GM18520 (cell line): ENCODE results near the gene GJA3.

Source experiments
- ATAC-seq: cut with Tn5 transposase; IDR thresholded peaks from one replicate; pipeline ENCODE4 v1.9.1; 2021; ENCODE audit not compliant: unreplicated experiment

GJA3 gene

GRCh38 chr13:20099319-20099718 lies 61.5 kb downstream of the GJA3 start:
- ATAC-seq: no peak

GRCh38 chr13:20093951-20094350 lies 66.9 kb downstream of the GJA3 start:
- ATAC-seq: no peak

GRCh38 chr13:20090349-20090748 lies 70.5 kb downstream of the GJA3 start:
- no peak for ATAC-seq
